SK-N-SH treated with all-trans-retinoic acid at 6 μM for 48 hours (cell line): Measurements from ENCODE around the gene CD22.

Experiments
- ATAC-seq: fragments of 200-7000 bp; cut with Tn5 transposase; 3 replicates; pipeline ENCODE4 v1.9.1; 2020; ENCODE audit warnings: mild to moderate bottlenecking, moderate library complexity
- CREB5 ChIP-seq: fragments of 250-450 bp; sonication (Bioruptor Pico); IDR thresholded peaks from 2 replicates; pipeline ENCODE4 v1.5.1; 2020; ENCODE audit warnings: low read depth, mild to moderate bottlenecking, moderate library complexity
- ESRRG ChIP-seq: fragments of 250-450 bp; sonication (Bioruptor Pico); IDR thresholded peaks from 2 replicates; pipeline ENCODE4 v1.6.1; 2021; ENCODE audit warnings: mild to moderate bottlenecking
- GLIS3 ChIP-seq: fragments of 250-450 bp; sonication (Bioruptor Pico); IDR thresholded peaks from 2 replicates; pipeline ENCODE4 v1.5.0; 2020; ENCODE audit warnings: mild to moderate bottlenecking, moderate library complexity
- ISL1 ChIP-seq: fragments of 250-450 bp; sonication (Bioruptor Pico); IDR thresholded peaks from 2 replicates; pipeline ENCODE4 v2.1.2; 2022; ENCODE audit warnings: mild to moderate bottlenecking, moderate library complexity
- OSR1 ChIP-seq: fragments of 250-450 bp; sonication (Bioruptor Pico); IDR thresholded peaks from 2 replicates; pipeline ENCODE4 v1.8.0; 2022; ENCODE audit warnings: moderate library complexity, mild to moderate bottlenecking, inconsistent platforms
- POU6F1 ChIP-seq: fragments of 250-450 bp; sonication (Bioruptor Pico); IDR thresholded peaks from 2 replicates; pipeline ENCODE4 v1.8.0; 2021; ENCODE audit warnings: low read depth, mild to moderate bottlenecking, moderate library complexity, borderline replicate concordance
- PPARA ChIP-seq: fragments of 250-450 bp; sonication (Bioruptor Pico); IDR thresholded peaks from 2 replicates; pipeline ENCODE4 v1.5.0; 2020; ENCODE audit warnings: mild to moderate bottlenecking, borderline replicate concordance
- RARB ChIP-seq: fragments of 250-450 bp; sonication (Bioruptor Pico); IDR thresholded peaks from 2 replicates; pipeline ENCODE4 v1.8.0; 2021; ENCODE audit warnings: mild to moderate bottlenecking, moderate library complexity
- SNAI2 ChIP-seq: fragments of 250-450 bp; sonication (Bioruptor Pico); IDR thresholded peaks from 2 replicates; pipeline ENCODE4 v1.5.0; 2020; ENCODE audit warnings: mild to moderate bottlenecking, moderate library complexity
- TCF4 ChIP-seq: fragments of 250-450 bp; sonication (Bioruptor Pico); IDR thresholded peaks from 2 replicates; pipeline ENCODE4 v1.8.0; 2021; ENCODE audit warnings: mild to moderate bottlenecking, moderate library complexity, borderline replicate concordance
- TOX ChIP-seq: fragments of 250-450 bp; sonication (Bioruptor Pico); IDR thresholded peaks from 2 replicates; pipeline ENCODE4 v1.8.0; 2021; ENCODE audit warnings: mild to moderate bottlenecking, moderate library complexity, borderline replicate concordance
- ZC3H10 ChIP-seq: fragments of 250-450 bp; sonication (Bioruptor Pico); IDR thresholded peaks from 2 replicates; pipeline ENCODE4 v1.5.1; 2021; ENCODE audit warnings: mild to moderate bottlenecking, moderate library complexity
- ZFP3 ChIP-seq: fragments of 250-450 bp; sonication (Bioruptor Pico); IDR thresholded peaks from 2 replicates; pipeline ENCODE4 v1.5.0; 2020; ENCODE audit warnings: mild to moderate bottlenecking, moderate library complexity
- ZFP30 ChIP-seq: fragments of 450-650 bp; formaldehyde crosslinking; IDR thresholded peaks from 2 replicates; pipeline ENCODE4 v1.5.0; 2022; ENCODE audit warnings: mild to moderate bottlenecking, moderate library complexity
- ZNF565 ChIP-seq: fragments of 450-650 bp; formaldehyde crosslinking; conservative IDR thresholded peaks from 2 replicates; pipeline ENCODE4 v1.5.0; 2020; ENCODE audit warnings: low read depth, mild to moderate bottlenecking, moderate library complexity
- ZNF70 ChIP-seq: fragments of 450-650 bp; formaldehyde crosslinking; IDR thresholded peaks from 2 replicates; pipeline ENCODE4 v1.5.0; 2020; ENCODE audit warnings: mild to moderate bottlenecking, moderate library complexity
- ZNF8 ChIP-seq: fragments of 450-650 bp; formaldehyde crosslinking; IDR thresholded peaks from 2 replicates; pipeline ENCODE4 v1.5.0; 2020; ENCODE audit warnings: mild to moderate bottlenecking, moderate library complexity
- TF ChIP-seq, protein P1 (sequence below): fragments of 250-450 bp; sonication (Bioruptor Pico); IDR thresholded peaks from 2 replicates; pipeline ENCODE4 v1.5.1; 2021; ENCODE audit warnings: mild to moderate bottlenecking, moderate library complexity
- TF ChIP-seq, protein P2 (sequence below): fragments of 250-450 bp; sonication (Bioruptor Pico); IDR thresholded peaks from 2 replicates; pipeline ENCODE4 v1.8.0; 2020; ENCODE audit warnings: mild to moderate bottlenecking, moderate library complexity, borderline replicate concordance

The CD22 gene

DNA sequence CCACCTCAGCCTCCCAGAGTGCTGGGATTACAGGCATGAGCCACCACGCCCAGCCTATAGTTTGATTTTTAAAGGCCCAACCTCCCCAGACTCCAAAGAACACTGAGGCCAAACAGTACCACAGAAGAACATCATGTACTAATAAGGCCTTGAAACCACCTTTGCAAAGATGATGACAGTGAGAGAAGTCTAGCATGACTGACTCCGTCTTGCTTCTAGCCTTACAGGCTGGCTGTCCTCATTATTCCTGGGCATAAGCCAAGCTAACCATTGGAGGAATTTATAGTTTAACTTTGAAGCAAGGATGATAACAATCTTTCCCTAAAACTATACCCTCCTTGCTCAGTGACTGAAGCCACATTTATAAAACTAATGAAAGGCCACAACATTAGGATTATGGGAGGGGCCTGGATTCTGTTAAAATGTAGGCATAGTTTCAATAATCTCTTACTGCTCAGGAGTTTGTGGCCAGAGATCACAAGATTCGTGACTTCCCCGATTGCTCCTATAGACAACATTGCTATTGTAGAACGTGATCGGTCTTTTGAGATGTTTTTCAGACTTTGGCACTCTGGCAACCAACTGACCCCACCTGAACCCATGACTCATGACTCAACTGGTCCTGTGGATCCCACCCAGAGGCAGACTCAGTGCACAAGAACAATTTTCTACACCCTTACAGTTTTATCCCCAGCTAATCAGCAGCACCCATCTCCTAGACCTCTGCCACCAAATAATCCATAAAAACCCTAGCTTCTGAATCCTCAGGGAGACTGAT, 59.5 kb downstream of the CD22 start:
- ATAC-seq: no peak

DNA sequence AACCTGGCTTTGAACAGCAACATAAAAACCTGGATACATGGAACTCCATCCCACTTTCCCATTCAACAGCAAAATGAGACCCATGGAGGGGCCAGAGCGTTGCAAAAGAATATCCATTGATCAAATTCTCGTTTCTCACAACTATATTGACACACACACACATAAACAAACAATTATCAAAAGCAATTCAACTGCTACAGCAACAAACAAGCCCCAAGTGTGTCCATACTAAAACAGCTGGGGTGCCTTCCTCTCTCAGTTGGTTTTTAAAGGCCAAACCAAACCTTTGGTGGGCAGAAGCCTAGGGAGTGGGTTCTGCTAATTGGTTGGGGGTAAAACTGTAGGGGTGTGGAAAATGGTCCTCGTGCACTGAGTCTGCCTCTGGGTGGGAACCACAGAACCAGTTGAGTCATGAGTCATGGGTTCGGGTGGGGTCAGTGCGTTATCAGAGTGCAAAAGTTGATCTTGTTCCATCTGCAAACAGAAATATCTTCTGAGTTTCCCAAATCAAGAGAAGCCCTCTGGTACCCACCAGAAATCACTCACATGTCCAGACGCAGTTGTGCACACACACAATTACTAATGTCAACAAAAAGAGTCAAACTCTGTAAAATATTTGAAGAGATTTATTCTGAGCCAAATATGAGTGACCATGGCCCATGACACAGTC, 60.3 kb downstream of the CD22 start:
- ATAC-seq: no peak
- TF ChIP-seq ZNF8 (CRISPR knock-in tag) (no peak), ZC3H10 (CRISPR knock-in tag) (no peak), SNAI2 (CRISPR knock-in tag) (no peak), CREB5 (CRISPR knock-in tag) (no peak), ISL1 (no peak), ZFP3 (CRISPR knock-in tag) (no peak), RARB (no peak), PPARA (CRISPR knock-in tag) (no peak), ZNF565 (no peak), GLIS3 (CRISPR knock-in tag) (no peak), POU6F1 (CRISPR knock-in tag) (no peak)
- TF ChIP-seq, protein P1, sequence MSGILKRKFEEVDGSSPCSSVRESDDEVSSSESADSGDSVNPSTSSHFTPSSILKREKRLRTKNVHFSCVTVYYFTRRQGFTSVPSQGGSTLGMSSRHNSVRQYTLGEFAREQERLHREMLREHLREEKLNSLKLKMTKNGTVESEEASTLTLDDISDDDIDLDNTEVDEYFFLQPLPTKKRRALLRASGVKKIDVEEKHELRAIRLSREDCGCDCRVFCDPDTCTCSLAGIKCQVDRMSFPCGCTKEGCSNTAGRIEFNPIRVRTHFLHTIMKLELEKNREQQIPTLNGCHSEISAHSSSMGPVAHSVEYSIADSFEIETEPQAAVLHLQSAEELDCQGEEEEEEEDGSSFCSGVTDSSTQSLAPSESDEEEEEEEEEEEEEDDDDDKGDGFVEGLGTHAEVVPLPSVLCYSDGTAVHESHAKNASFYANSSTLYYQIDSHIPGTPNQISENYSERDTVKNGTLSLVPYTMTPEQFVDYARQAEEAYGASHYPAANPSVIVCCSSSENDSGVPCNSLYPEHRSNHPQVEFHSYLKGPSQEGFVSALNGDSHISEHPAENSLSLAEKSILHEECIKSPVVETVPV (CRISPR knock-in tag): no peak
- TF ChIP-seq, protein P2, sequence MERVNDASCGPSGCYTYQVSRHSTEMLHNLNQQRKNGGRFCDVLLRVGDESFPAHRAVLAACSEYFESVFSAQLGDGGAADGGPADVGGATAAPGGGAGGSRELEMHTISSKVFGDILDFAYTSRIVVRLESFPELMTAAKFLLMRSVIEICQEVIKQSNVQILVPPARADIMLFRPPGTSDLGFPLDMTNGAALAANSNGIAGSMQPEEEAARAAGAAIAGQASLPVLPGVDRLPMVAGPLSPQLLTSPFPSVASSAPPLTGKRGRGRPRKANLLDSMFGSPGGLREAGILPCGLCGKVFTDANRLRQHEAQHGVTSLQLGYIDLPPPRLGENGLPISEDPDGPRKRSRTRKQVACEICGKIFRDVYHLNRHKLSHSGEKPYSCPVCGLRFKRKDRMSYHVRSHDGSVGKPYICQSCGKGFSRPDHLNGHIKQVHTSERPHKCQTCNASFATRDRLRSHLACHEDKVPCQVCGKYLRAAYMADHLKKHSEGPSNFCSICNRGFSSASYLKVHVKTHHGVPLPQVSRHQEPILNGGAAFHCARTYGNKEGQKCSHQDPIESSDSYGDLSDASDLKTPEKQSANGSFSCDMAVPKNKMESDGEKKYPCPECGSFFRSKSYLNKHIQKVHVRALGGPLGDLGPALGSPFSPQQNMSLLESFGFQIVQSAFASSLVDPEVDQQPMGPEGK (CRISPR knock-in tag): no peak

More for the DNA sequence above, 59.5 kb downstream of the CD22 start:
- TF ChIP-seq ZNF70 (no peak), TOX (no peak), TCF4 (CRISPR knock-in tag) (no peak), CREB5 (CRISPR knock-in tag) (no peak), ZC3H10 (CRISPR knock-in tag) (no peak), GLIS3 (CRISPR knock-in tag) (no peak), ZNF565 (no peak), ESRRG (CRISPR knock-in tag) (no peak)
- TF ChIP-seq, protein P1 (CRISPR knock-in tag): no peak

DNA sequence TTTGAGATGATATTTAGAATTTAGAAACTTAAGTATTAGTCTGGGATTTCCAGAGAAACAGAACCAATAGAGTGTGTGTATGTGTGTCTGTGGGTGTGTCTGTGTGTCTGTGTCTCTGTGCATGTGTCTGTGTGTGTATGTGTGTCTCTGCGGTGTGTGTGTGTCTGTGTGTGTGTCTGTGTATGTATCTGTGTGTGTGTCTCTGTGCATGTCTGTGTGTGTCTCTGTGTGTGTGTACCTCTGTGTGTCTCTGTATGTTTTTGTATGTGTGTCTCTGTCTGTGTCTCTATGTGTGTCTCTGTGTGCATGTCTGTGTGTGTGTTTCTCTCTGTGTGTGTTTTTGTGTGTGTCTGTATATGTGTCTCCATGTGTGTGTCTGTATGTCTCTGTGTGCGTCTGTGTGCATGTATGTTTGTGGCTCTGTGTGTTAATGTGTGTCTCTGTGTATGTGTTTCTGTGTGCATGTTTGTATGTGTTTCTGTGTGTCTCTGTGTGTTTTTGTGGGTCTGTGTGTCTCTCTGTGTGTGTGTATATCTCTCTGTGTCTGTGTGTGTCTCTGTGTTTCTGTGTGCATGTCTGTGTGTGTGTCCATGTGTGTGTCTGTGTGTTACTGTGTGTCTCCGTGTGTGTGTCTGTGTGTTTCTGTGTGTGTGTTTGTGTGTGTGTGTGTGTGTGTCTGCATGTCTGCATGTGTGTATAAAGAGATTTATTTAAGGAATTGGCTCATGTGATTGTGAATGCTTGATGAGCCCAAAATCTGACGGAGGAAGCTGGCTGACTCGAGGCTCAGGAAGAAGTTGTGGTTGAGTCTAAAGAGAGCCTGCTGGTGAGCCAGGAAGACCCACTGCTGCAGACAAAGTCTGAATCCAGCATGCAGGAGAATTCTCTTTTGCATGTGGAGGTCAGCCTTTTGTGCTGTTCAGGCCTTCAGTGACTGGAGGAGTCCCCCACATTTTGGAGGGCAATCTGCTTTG, 64.0 kb downstream of the CD22 start:
- TF ChIP-seq ESRRG (CRISPR knock-in tag): no peak
- no peak for TF ChIP-seq OSR1 (CRISPR knock-in tag)
- no peak for TF ChIP-seq GLIS3 (CRISPR knock-in tag)
- no peak for TF ChIP-seq TCF4 (CRISPR knock-in tag)
- TF ChIP-seq ZFP30 (CRISPR knock-in tag): no peak
- no peak for TF ChIP-seq ZC3H10 (CRISPR knock-in tag)
- TF ChIP-seq, all 23 proteins: peak for 0
- no peak for ATAC-seq
